Measurements from ENCODE around the gene PRELID1.

The PRELID1 gene

DNA sequence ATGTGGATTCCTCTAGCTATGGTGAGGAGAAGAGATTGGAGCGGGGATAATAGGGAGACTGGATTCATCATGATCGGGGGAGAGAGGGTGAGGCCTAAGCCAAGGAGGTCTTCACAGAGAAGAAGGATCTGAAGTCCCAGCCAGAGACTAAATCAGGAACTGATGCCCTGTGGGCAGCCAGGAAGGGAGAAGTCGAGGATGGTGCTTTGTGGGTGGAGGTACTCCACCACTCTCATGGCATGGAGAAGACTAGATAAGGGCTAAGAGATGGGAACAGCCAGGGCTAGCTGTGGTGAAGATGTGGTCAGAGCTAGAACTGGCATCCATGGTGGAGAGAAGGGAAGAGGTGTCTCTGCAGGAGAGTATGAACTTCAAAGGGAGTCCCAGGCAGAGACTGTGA lies 51.1 kb downstream of the PRELID1 start:
- H2AFZ ChIP-seq (ENCODE audit: low read depth, low read length) = no peak overlapping the region
- peaks cover 8% of the 10 kb centered on the region for H3K27me3 ChIP-seq (ENCODE audit: insufficient read depth, low read length)
- H3K9me3 ChIP-seq (ENCODE audit: low read length) = no peaks in the 10 kb centered on the region
- no peaks in the 10 kb centered on the region for H3K36me3 ChIP-seq (ENCODE audit: insufficient read depth, low read length)
- no peak overlapping the region for H3K4me3 ChIP-seq (ENCODE audit: low read length)
- H3K4me1 ChIP-seq (ENCODE audit: insufficient read depth, low read length) = peaks cover 40% of the 10 kb centered on the region

- H3K4me3 ChIP-seq (ENCODE audit: low read length) = no peak overlapping the region
- no peak overlapping the region for H2AFZ ChIP-seq (ENCODE audit: low read depth, low read length)
- no peaks in the 10 kb centered on the region for H3K9me3 ChIP-seq (ENCODE audit: low read length)
- no peaks in the 10 kb centered on the region for H3K36me3 ChIP-seq (ENCODE audit: insufficient read depth, low read length)
- H3K4me1 ChIP-seq (ENCODE audit: insufficient read depth, low read length) = peaks cover 34% of the 10 kb centered on the region
- peaks cover 8% of the 10 kb centered on the region for H3K27me3 ChIP-seq (ENCODE audit: insufficient read depth, low read length)
Observed at GRCh38 chr5:177355162-177355867, 51.7 kb downstream of the PRELID1 start.

GRCh38 chr5:177355868-177356168 lies 52.2 kb downstream of the PRELID1 start:
- Histone ChIP-seq H3K4me1 (ENCODE audit: insufficient read depth, low read length) (peaks cover 29% of the 10 kb centered on the region), H3K36me3 (ENCODE audit: insufficient read depth, low read length) (no peaks in the 10 kb centered on the region), H2AFZ (ENCODE audit: low read depth, low read length) (no peak overlapping the region), H3K27me3 (ENCODE audit: insufficient read depth, low read length) (peaks cover 8% of the 10 kb centered on the region), H3K4me3 (ENCODE audit: low read length) (no peak overlapping the region), H3K9me3 (ENCODE audit: low read length) (no peaks in the 10 kb centered on the region)

Data from neuron (in vitro differentiated cells).